Measurements from ENCODE around the gene ASPSCR1.

GRCh38 chr17:82025401-82026107 is 48.1 kb downstream of the ASPSCR1 start:
- TF ChIP-seq, protein P1, sequence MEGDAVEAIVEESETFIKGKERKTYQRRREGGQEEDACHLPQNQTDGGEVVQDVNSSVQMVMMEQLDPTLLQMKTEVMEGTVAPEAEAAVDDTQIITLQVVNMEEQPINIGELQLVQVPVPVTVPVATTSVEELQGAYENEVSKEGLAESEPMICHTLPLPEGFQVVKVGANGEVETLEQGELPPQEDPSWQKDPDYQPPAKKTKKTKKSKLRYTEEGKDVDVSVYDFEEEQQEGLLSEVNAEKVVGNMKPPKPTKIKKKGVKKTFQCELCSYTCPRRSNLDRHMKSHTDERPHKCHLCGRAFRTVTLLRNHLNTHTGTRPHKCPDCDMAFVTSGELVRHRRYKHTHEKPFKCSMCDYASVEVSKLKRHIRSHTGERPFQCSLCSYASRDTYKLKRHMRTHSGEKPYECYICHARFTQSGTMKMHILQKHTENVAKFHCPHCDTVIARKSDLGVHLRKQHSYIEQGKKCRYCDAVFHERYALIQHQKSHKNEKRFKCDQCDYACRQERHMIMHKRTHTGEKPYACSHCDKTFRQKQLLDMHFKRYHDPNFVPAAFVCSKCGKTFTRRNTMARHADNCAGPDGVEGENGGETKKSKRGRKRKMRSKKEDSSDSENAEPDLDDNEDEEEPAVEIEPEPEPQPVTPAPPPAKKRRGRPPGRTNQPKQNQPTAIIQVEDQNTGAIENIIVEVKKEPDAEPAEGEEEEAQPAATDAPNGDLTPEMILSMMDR (IDR thresholded peaks at IDR 0.05) = no peak
- no peak for TF ChIP-seq POLR2AphosphoS5 (IDR thresholded peaks at IDR 0.05)
